GM12874 (cell line): ENCODE data around the gene GSC2.

Source experiments
- CTCF ChIP-seq: IDR thresholded peaks from 2 replicates; pipeline ENCODE4 v1.5.1; 2011; ENCODE audit warnings: low read depth, mild to moderate bottlenecking, control low read depth, low read length, moderate library complexity; ENCODE audit not compliant: insufficient read depth

GSC2 gene

GRCh38 chr22:19131685-19132015 is 18.4 kb downstream of the GSC2 start:
- no peak for TF ChIP-seq CTCF

GRCh38 chr22:19130959-19131684 is 19.0 kb downstream of the GSC2 start, which contains the start of gene TSSK2:
Gene TSSK2 (plus strand): TSS chr22:19131308. CDS start chr22:19131400, 92 bp downstream.
- no peak for TF ChIP-seq CTCF

- no peak for TF ChIP-seq CTCF
Observed at GRCh38 chr22:19129871-19130270, 20.2 kb downstream of the GSC2 start.

GRCh38 chr22:19128946-19129727 is 21.0 kb downstream of the GSC2 start:
- TF ChIP-seq CTCF = no peak

- no peak for TF ChIP-seq CTCF
Observed at GRCh38 chr22:19128009-19128401, 22.1 kb downstream of the GSC2 start.

- TF ChIP-seq CTCF = no peak
Observed at GRCh38 chr22:19127329-19128008, 22.6 kb downstream of the GSC2 start.
